Measurements from ENCODE around the gene NSD2.

Gene NSD2

GRCh38 chr4:1922821-1923220 is 51.6 kb downstream of the NSD2 start:
- Mint-ChIP-seq H3K27ac (no peak overlapping the region), H3K36me3 (no peaks in the 10 kb centered on the region), H3K4me1 (ENCODE audit: low read depth) (no peaks in the 10 kb centered on the region), H3K4me3 (no peak overlapping the region), H3K9me3 (ENCODE audit: low read depth) (no peaks in the 10 kb centered on the region), H3K27me3 (no peaks in the 10 kb centered on the region)

DNA sequence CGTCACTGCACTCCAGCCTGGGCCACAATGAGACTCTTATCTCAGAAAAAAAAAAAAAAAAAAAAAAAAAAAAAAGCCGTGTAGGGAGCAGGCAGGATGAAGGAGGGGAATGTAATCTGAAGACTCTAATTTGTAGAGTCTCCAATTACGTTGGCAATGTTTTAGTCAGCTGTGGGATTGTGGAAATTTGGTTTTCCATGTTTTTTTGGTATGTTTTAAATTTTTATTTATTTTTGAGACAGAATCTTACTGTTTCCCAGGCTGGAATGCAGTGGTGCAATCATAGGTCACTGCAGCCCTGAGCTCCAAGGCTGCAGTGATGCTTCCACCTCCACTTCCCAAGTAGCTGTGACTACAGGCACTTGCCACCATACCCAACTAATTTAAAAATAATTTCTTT is 56.5 kb downstream of the NSD2 start:
- Mint-ChIP-seq H3K27me3 (no peaks in the 10 kb centered on the region), H3K4me3 (no peak overlapping the region), H3K36me3 (peaks cover 9% of the 10 kb centered on the region), H3K9me3 (ENCODE audit: low read depth) (no peaks in the 10 kb centered on the region), H3K4me1 (ENCODE audit: low read depth) (no peaks in the 10 kb centered on the region), H3K27ac (no peak overlapping the region)

DNA sequence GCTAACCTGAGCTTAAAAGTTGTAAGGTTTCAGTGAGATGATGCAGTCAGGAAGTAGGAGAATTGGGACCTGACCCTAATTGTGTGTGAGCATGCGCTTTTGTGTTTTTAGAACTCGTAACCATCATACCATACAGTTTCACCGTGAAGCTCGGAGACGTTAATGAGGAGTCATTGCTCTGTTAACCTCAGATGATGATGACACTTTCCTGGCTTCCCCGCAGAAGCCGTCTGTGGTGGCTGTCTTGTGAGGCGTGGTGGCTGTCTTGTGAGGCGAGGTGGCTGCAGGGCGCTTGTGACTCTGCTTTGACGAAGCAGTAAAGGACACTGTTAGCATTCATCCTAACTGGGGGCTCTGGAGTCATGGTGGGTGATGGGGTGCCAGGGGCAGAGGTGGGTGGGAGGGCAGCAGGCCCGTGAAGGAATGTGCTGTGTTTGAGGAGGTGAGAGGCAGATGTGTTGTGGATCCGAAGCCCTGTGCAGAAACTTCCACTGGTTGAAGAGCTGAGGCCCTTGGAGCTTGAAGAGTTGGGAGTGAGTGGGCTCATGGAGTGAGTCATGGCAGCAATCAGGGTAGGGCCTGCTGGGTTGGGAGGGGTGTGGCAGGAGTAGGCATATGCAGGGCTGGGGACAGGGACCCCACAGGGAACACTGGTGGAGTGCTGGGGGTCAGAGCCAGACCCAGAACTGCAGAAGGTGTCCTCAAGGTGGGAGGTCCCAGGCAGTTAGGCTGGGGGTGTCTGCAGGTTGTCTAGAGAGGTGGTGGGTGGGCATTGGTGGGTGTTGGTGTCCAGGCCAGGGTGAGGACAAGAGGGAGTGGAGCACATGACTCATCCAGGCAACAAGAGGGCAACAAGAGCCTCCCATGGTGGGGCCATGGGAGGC is 57.4 kb downstream of the NSD2 start:
- H3K9me3 Mint-ChIP-seq (ENCODE audit: low read depth) = no peaks in the 10 kb centered on the region
- no peak overlapping the region for H3K27ac Mint-ChIP-seq
- H3K27me3 Mint-ChIP-seq = no peaks in the 10 kb centered on the region
- peaks cover 9% of the 10 kb centered on the region for H3K36me3 Mint-ChIP-seq
- H3K4me3 Mint-ChIP-seq = no peak overlapping the region
- H3K4me1 Mint-ChIP-seq (ENCODE audit: low read depth) = no peaks in the 10 kb centered on the region

- H3K36me3 Mint-ChIP-seq = peaks cover 9% of the 10 kb centered on the region
- no peak overlapping the region for H3K4me3 Mint-ChIP-seq
- no peak overlapping the region for H3K27ac Mint-ChIP-seq
- no peaks in the 10 kb centered on the region for H3K9me3 Mint-ChIP-seq (ENCODE audit: low read depth)
- H3K4me1 Mint-ChIP-seq (ENCODE audit: low read depth) = no peaks in the 10 kb centered on the region
- no peaks in the 10 kb centered on the region for H3K27me3 Mint-ChIP-seq
These were observed 61.5 kb downstream of the NSD2 start for GRCh38 chr4:1932736-1933135.

- peaks cover 9% of the 10 kb centered on the region for H3K36me3 Mint-ChIP-seq
- H3K4me3 Mint-ChIP-seq = no peak overlapping the region
- no peak overlapping the region for H3K27ac Mint-ChIP-seq
- no peaks in the 10 kb centered on the region for H3K9me3 Mint-ChIP-seq (ENCODE audit: low read depth)
- no peaks in the 10 kb centered on the region for H3K4me1 Mint-ChIP-seq (ENCODE audit: low read depth)
- no peaks in the 10 kb centered on the region for H3K27me3 Mint-ChIP-seq
These were observed 62.5 kb downstream of the NSD2 start for GRCh38 chr4:1933700-1934099.

DNA sequence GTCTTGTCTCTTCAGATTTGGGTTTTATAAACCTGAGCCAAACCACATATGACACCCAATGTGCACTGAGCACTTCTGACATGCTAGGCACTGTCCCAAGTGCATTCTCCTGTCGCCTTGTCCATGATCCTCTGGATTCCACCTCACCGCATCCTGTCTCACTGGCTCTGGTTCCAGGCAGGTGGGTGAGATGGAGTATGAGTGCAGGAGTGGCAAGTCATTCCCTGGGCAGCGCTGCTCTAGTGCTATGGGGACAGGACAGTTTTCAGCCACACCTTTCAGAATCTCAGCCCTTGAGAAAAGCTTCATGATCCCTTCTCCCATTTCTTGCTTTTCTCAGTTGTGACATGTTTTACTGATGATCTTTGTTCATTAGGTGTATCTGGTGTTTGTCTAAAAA is 66.4 kb downstream of the NSD2 start:
- no peaks in the 10 kb centered on the region for H3K27me3 Mint-ChIP-seq
- no peaks in the 10 kb centered on the region for H3K9me3 Mint-ChIP-seq (ENCODE audit: low read depth)
- H3K36me3 Mint-ChIP-seq = peaks cover 3% of the 10 kb centered on the region
- no peaks in the 10 kb centered on the region for H3K4me1 Mint-ChIP-seq (ENCODE audit: low read depth)
- H3K27ac Mint-ChIP-seq = no peak overlapping the region
- no peak overlapping the region for H3K4me3 Mint-ChIP-seq

- peaks cover 4% of the 10 kb centered on the region for H3K36me3 Mint-ChIP-seq
These were observed 66.8 kb downstream of the NSD2 start for GRCh38 chr4:1938027-1938426.

DNA sequence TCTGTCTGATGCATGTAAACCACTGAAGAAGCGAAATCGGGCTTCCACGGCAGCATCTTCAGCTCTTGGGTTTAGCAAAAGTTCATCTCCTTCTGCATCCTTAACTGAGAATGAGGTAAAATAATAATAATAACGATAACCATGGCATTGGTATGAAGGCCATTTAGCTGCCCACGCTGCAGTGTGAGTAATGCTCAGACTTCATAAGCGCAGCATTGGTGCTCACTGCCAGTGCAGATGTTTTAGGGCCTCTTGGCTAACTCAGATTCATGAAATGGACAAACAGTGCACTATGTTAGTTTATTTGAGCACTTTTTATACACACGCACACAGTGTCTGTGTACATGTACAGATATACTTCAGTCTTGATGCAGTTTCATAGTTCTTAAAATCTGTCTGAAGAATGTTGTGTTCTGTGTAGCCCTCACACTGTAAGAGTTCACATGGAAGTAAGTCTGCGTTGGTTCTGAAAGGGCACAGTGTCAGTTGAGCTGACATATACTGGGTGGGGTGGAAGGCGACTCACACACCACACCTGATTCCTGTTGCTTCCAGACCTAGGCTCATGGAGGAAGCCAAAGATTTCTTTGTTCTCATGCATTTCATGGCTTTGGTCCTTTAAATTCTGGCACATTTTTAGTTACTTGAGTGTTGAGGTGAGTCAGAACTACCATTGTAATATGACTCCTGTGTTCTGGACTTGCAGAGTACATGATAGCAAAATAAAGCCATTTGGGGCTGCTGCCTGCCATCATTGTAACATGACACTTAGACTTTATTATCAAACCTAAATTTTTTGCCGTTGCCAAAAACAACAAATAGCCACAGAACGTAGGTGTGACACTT is 68.7 kb downstream of the NSD2 start:
- H3K9me3 Mint-ChIP-seq (ENCODE audit: low read depth) = no peaks in the 10 kb centered on the region
- H3K4me1 Mint-ChIP-seq (ENCODE audit: low read depth) = no peaks in the 10 kb centered on the region
- H3K4me3 Mint-ChIP-seq = no peak overlapping the region
- no peaks in the 10 kb centered on the region for H3K27me3 Mint-ChIP-seq
- H3K36me3 Mint-ChIP-seq = peaks cover 4% of the 10 kb centered on the region
- H3K27ac Mint-ChIP-seq = no peak overlapping the region

More at GRCh38 chr4:1938027-1938426, 66.8 kb downstream of the NSD2 start:
- H3K4me3 Mint-ChIP-seq = no peak overlapping the region
- no peaks in the 10 kb centered on the region for H3K4me1 Mint-ChIP-seq (ENCODE audit: low read depth)
- H3K9me3 Mint-ChIP-seq (ENCODE audit: low read depth) = no peaks in the 10 kb centered on the region
- H3K27ac Mint-ChIP-seq = no peak overlapping the region
- no peaks in the 10 kb centered on the region for H3K27me3 Mint-ChIP-seq

- H3K27ac Mint-ChIP-seq = no peak overlapping the region
- H3K9me3 Mint-ChIP-seq (ENCODE audit: low read depth) = no peaks in the 10 kb centered on the region
- no peaks in the 10 kb centered on the region for H3K4me1 Mint-ChIP-seq (ENCODE audit: low read depth)
- H3K4me3 Mint-ChIP-seq = no peak overlapping the region
- no peaks in the 10 kb centered on the region for H3K27me3 Mint-ChIP-seq
- H3K36me3 Mint-ChIP-seq = peaks cover 4% of the 10 kb centered on the region
These were observed 69.4 kb downstream of the NSD2 start for GRCh38 chr4:1940566-1940965.

GRCh38 chr4:1943928-1944327 is 72.7 kb downstream of the NSD2 start:
- Mint-ChIP-seq H3K4me1 (ENCODE audit: low read depth) (no peaks in the 10 kb centered on the region), H3K4me3 (no peak overlapping the region), H3K36me3 (peaks cover 4% of the 10 kb centered on the region), H3K27me3 (no peaks in the 10 kb centered on the region), H3K9me3 (ENCODE audit: low read depth) (no peaks in the 10 kb centered on the region), H3K27ac (no peak overlapping the region)

- no peak overlapping the region for H3K4me3 Mint-ChIP-seq
- H3K27me3 Mint-ChIP-seq = no peaks in the 10 kb centered on the region
- H3K27ac Mint-ChIP-seq = no peak overlapping the region
- no peaks in the 10 kb centered on the region for H3K9me3 Mint-ChIP-seq (ENCODE audit: low read depth)
- H3K36me3 Mint-ChIP-seq = peaks cover 4% of the 10 kb centered on the region
- no peaks in the 10 kb centered on the region for H3K4me1 Mint-ChIP-seq (ENCODE audit: low read depth)
These were observed 74.1 kb downstream of the NSD2 start for GRCh38 chr4:1945124-1945895.

DNA sequence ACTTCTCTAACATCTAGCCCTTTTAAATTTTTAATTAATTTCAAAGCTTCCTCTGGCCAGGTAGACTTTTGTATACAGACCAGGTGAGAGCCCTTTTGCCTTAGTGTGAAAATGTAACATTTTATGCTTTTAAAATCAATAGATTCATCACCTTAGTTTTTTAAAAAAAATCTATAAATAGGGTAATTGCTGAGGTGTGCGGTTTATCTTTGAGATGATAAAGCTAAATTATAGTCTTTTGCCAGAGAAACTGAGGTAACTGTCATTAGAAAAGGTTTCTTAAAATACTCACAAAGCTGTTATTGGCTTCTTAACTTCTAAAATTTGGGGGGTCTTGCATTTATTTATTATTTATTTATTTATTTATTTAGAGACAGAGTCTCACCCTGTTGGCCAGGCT is 74.7 kb downstream of the NSD2 start:
- no peak overlapping the region for H3K27ac Mint-ChIP-seq
- no peaks in the 10 kb centered on the region for H3K4me1 Mint-ChIP-seq (ENCODE audit: low read depth)
- no peak overlapping the region for H3K4me3 Mint-ChIP-seq
- peaks cover 4% of the 10 kb centered on the region for H3K36me3 Mint-ChIP-seq
- H3K27me3 Mint-ChIP-seq = no peaks in the 10 kb centered on the region
- H3K9me3 Mint-ChIP-seq (ENCODE audit: low read depth) = no peaks in the 10 kb centered on the region

- Mint-ChIP-seq H3K4me1 (ENCODE audit: low read depth) (no peaks in the 10 kb centered on the region), H3K27me3 (no peaks in the 10 kb centered on the region), H3K9me3 (ENCODE audit: low read depth) (no peaks in the 10 kb centered on the region), H3K27ac (no peak overlapping the region), H3K4me3 (no peak overlapping the region), H3K36me3 (no peaks in the 10 kb centered on the region)
These were observed 77.0 kb downstream of the NSD2 start for GRCh38 chr4:1948232-1948631.

DNA sequence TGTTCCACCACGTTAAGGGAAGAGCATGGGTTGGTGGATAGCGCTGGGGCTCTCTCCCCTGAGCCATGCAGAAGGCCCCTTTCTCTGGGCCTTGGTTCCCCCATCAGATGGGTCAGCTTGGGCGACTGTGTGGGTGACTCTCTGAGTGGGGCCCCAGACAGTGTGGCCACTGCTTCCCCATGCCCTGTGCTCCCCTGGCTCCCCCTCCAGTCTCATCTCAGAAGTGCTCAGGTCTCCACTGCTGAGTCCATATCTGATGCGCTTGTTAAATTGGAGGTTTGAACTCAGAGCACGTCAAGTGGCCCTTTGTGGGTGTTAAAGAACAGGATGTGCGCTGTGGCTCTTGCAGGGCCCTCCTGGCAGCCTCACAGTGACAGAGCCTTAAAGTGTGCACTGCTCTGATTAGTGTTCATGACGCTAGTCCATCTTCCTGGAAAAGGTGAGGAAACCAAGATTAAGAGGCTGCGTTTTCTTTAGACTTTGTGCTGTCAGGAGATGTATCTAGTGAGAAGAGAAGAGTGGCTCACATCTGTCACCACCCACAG is 77.8 kb downstream of the NSD2 start:
- Mint-ChIP-seq H3K9me3 (ENCODE audit: low read depth) (no peaks in the 10 kb centered on the region), H3K4me1 (ENCODE audit: low read depth) (no peaks in the 10 kb centered on the region), H3K4me3 (no peak overlapping the region), H3K36me3 (no peaks in the 10 kb centered on the region), H3K27me3 (no peaks in the 10 kb centered on the region), H3K27ac (no peak overlapping the region)
